GM23338 (cell line): ENCODE measurements around the gene BPTF. TPM values are rescaled to one million over a fixed set of nuclear protein-coding genes. Genes with fewer than 3 reads are reported as not detected.

Experiments
- ATAC-seq: fragments of 200-7000 bp; cut with Tn5 transposase; 3 replicates; pipeline ENCODE4 v1.9.1; 2020
- DNase-seq: peaks from one replicate; pipeline ENCODE4 v3.0.0-alpha.2; 2015; ENCODE audit warnings: low spot score
- H2AFZ ChIP-seq: fragments of 200-600 bp; sonication (generic); 2 replicates; pipeline ENCODE4 v1.8.0; 2016; ENCODE audit warnings: antibody characterized with exemption, mild to moderate bottlenecking, moderate library complexity
- H3F3A ChIP-seq: fragments of 200-600 bp; sonication (generic); replicated peaks from 2 replicates; pipeline ENCODE4 v1.8.0; 2017; ENCODE audit warnings: antibody characterized with exemption, mixed run types, low read depth
- H3K27ac ChIP-seq: fragments of 200-600 bp; sonication (generic); 2 replicates; pipeline ENCODE4 v1.6.1; 2016; ENCODE audit warnings: low read depth
- H3K27me3 ChIP-seq: fragments of 200-600 bp; sonication (generic); 2 replicates; pipeline ENCODE4 v1.8.0; 2016; ENCODE audit warnings: mild to moderate bottlenecking, mixed run types, moderate library complexity; ENCODE audit not compliant: insufficient read depth
- H3K36me3 ChIP-seq: fragments of 200-600 bp; sonication (generic); 2 replicates; pipeline ENCODE4 v1.8.0; 2016; ENCODE audit warnings: mild to moderate bottlenecking; ENCODE audit not compliant: insufficient read depth
- H3K4me1 ChIP-seq: fragments of 200-600 bp; sonication (generic); 2 replicates; pipeline ENCODE4 v1.8.0; 2016; ENCODE audit warnings: mild to moderate bottlenecking, moderate library complexity; ENCODE audit not compliant: insufficient read depth
- H3K4me2 ChIP-seq: fragments of 200-600 bp; sonication (generic); 2 replicates; pipeline ENCODE4 v1.7.1; 2017; ENCODE audit warnings: mixed run types
- H3K4me3 ChIP-seq: fragments of 200-600 bp; sonication (generic); 2 replicates; pipeline ENCODE4 v1.6.1; 2016; ENCODE audit warnings: mixed run types
- H3K79me2 ChIP-seq: fragments of 200-600 bp; sonication (generic); replicated peaks from 2 replicates; pipeline ENCODE4 v1.8.0; 2017; ENCODE audit warnings: mild to moderate bottlenecking; ENCODE audit not compliant: insufficient read depth
- H3K9me2 ChIP-seq: fragments of 200-600 bp; sonication (generic); 2 replicates; pipeline ENCODE4 v1.8.0; 2017; ENCODE audit not compliant: insufficient read depth
- H4K20me1 ChIP-seq: fragments of 200-600 bp; sonication (generic); replicated peaks from 2 replicates; pipeline ENCODE4 v1.8.0; 2017; ENCODE audit warnings: mild to moderate bottlenecking; ENCODE audit not compliant: insufficient read depth
- H3K27ac Mint-ChIP-seq: 2 replicates; pipeline ENCODE4 v1.8.0; 2020; ENCODE audit warnings: inconsistent platforms, mild to moderate bottlenecking, moderate library complexity, mixed read lengths
- H3K27me3 Mint-ChIP-seq: 3 replicates; pipeline ENCODE4 v1.8.0; 2022; ENCODE audit warnings: low read depth, mild to moderate bottlenecking, moderate library complexity, mixed read lengths, inconsistent platforms; ENCODE audit not compliant: insufficient read depth, poor library complexity
- H3K36me3 Mint-ChIP-seq: 3 replicates; pipeline ENCODE4 v1.8.0; 2021; ENCODE audit warnings: low read depth, mild to moderate bottlenecking, inconsistent platforms, moderate library complexity, mixed read lengths
- H3K4me1 Mint-ChIP-seq: 3 replicates; pipeline ENCODE4 v1.8.0; 2020; ENCODE audit warnings: mild to moderate bottlenecking, inconsistent platforms, mixed read lengths
- H3K4me3 Mint-ChIP-seq: 3 replicates; pipeline ENCODE4 v1.8.0; 2021; ENCODE audit warnings: moderate library complexity, mild to moderate bottlenecking, inconsistent platforms, mixed read lengths
- H3K9me3 Mint-ChIP-seq: 3 replicates; pipeline ENCODE4 v1.8.0; 2020; ENCODE audit warnings: moderate library complexity, mild to moderate bottlenecking, inconsistent platforms, mixed read lengths
- CTCF ChIP-seq, 2 experiments: fragments of 200-600 bp in 1 of 2; sonication (generic) in 1 of 2; conservative IDR thresholded peaks; 2 replicates each; pipeline versions ENCODE4 v1.5.1 to v1.6.1; 2016 to 2017; ENCODE audit warnings: antibody characterized with exemption in 2 of 2, low read depth in 2 of 2, mild to moderate bottlenecking in 2 of 2, moderate library complexity in 1 of 2
- POLR2AphosphoS5 ChIP-seq: IDR thresholded peaks from 2 replicates; pipeline ENCODE4 v1.6.1; 2016; ENCODE audit warnings: antibody characterized with exemption, low read depth
- polyA plus RNA-seq: library from polyadenylated mRNA; unstranded; fragments of >200 nt; fragmentation: Nextera tagmentation; extraction: Ambion mirVana; gene quantifications from 2 replicates; pipeline ENCODE4 v1.2.1, GENCODE V29; 2016
- total RNA-seq: library from RNA; depleted of rRNA; stranded (reverse); fragments of >200 nt; shearing (Covaris generic); gene quantifications from 2 replicates; pipeline ENCODE4 v1.2.3, GENCODE V29; 2014
- TF ChIP-seq, protein P1 (sequence below): fragments of 250-450 bp; sonication (Bioruptor Pico); IDR thresholded peaks from 2 replicates; pipeline ENCODE4 v1.5.0; 2020; ENCODE audit warnings: mild to moderate bottlenecking, moderate library complexity

BPTF gene
- total and polyA plus RNA-seq, 2 experiments from 2014 or later: 161 to 179 TPM

DNA sequence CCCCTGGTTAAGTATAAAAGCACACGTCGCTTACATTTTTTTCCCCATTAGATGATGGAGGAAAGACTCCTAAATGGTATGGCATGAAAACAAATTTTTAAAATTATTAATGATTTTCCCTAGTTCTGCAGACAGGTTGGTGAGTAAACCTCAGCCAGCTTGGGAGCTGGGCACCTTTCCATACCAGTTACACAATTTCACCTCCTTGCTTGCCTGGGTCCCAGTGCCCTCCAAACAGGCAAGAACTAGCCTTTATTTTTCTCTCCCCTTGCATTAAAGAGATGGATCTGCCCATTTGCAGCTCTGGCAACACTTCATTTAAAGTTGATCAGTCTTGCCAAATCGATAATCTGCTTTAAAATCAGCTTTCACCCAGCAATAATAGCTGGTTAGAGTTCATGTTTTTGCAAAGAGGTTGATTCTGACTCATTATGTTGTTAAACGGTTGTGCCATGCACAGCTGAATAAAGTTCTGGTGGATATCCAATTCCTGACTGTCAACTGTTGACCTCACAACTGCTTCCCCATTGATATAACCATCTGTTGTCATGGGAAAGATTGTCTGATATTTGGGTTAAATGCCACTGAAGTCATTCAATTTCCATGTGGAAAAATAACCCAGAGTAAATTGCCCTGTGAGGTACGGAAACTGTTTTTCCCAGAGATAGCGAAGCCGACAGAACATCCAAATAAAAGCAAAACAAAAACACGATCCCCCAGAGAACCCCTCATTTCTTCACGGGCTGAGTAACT lies 169.7 kb downstream of the BPTF start:
- Histone ChIP-seq H3K4me2 (peak overlapping the region; percentile 81), H3K79me2 (no peaks in the 10 kb centered on the region), H3K27ac (no peak overlapping the region), H4K20me1 (no peaks in the 10 kb centered on the region; the same call in 1 of the 2 replicates), H3F3A (peaks cover 13% of the 10 kb centered on the region), H3K4me3 (peak overlapping the region; percentile 80), H3K4me1 (peaks cover 14% of the 10 kb centered on the region), H3K27me3 (peaks cover 40% of the 10 kb centered on the region), H3K36me3 (no peaks in the 10 kb centered on the region), H2AFZ (peak overlapping the region; percentile 97; the same call in 1 of the 2 replicates), H3K9me2 (no peaks in the 10 kb centered on the region)
- no peaks in the 10 kb centered on the region for H3K9me3 Mint-ChIP-seq
- H3K4me3 Mint-ChIP-seq: peak overlapping the region; percentile 74
- TF ChIP-seq, protein P1, sequence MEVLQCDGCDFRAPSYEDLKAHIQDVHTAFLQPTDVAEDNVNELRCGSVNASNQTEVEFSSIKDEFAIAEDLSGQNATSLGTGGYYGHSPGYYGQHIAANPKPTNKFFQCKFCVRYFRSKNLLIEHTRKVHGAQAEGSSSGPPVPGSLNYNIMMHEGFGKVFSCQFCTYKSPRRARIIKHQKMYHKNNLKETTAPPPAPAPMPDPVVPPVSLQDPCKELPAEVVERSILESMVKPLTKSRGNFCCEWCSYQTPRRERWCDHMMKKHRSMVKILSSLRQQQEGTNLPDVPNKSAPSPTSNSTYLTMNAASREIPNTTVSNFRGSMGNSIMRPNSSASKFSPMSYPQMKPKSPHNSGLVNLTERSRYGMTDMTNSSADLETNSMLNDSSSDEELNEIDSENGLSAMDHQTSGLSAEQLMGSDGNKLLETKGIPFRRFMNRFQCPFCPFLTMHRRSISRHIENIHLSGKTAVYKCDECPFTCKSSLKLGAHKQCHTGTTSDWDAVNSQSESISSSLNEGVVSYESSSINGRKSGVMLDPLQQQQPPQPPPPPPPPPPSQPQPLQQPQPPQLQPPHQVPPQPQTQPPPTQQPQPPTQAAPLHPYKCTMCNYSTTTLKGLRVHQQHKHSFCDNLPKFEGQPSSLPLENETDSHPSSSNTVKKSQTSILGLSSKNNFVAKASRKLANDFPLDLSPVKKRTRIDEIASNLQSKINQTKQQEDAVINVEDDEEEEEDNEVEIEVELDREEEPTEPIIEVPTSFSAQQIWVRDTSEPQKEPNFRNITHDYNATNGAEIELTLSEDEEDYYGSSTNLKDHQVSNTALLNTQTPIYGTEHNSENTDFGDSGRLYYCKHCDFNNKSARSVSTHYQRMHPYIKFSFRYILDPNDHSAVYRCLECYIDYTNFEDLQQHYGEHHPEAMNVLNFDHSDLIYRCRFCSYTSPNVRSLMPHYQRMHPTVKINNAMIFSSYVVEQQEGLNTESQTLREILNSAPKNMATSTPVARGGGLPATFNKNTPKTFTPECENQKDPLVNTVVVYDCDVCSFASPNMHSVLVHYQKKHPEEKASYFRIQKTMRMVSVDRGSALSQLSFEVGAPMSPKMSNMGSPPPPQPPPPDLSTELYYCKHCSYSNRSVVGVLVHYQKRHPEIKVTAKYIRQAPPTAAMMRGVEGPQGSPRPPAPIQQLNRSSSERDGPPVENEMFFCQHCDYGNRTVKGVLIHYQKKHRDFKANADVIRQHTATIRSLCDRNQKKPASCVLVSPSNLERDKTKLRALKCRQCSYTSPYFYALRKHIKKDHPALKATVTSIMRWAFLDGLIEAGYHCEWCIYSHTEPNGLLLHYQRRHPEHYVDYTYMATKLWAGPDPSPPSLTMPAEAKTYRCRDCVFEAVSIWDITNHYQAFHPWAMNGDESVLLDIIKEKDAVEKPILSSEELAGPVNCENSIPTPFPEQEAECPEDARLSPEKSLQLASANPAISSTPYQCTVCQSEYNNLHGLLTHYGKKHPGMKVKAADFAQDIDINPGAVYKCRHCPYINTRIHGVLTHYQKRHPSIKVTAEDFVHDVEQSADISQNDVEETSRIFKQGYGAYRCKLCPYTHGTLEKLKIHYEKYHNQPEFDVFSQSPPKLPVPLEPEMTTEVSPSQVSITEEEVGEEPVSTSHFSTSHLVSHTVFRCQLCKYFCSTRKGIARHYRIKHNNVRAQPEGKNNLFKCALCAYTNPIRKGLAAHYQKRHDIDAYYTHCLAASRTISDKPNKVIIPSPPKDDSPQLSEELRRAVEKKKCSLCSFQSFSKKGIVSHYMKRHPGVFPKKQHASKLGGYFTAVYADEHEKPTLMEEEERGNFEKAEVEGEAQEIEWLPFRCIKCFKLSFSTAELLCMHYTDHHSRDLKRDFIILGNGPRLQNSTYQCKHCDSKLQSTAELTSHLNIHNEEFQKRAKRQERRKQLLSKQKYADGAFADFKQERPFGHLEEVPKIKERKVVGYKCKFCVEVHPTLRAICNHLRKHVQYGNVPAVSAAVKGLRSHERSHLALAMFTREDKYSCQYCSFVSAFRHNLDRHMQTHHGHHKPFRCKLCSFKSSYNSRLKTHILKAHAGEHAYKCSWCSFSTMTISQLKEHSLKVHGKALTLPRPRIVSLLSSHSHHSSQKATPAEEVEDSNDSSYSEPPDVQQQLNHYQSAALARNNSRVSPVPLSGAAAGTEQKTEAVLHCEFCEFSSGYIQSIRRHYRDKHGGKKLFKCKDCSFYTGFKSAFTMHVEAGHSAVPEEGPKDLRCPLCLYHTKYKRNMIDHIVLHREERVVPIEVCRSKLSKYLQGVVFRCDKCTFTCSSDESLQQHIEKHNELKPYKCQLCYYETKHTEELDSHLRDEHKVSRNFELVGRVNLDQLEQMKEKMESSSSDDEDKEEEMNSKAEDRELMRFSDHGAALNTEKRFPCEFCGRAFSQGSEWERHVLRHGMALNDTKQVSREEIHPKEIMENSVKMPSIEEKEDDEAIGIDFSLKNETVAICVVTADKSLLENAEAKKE (CRISPR knock-in tag): no peak
- peak; percentile 21; the same call in 1 of the 2 replicates for TF ChIP-seq POLR2AphosphoS5
- TF ChIP-seq CTCF (conservative IDR thresholded peaks at IDR 0.05; ENCODE audit: low read depth in 2 of 2): no peak
- H3K4me1 Mint-ChIP-seq: peaks cover 18% of the 10 kb centered on the region
- H3K27me3 Mint-ChIP-seq: peaks cover 25% of the 10 kb centered on the region
- H3K36me3 Mint-ChIP-seq: peaks cover 13% of the 10 kb centered on the region
- ATAC-seq (no peak), DNase-seq (no peak)
- no peak overlapping the region for H3K27ac Mint-ChIP-seq
